ENCODE results near the gene PIWIL4. TPM values are rescaled to one million over a fixed set of nuclear protein-coding genes. Genes with fewer than 3 reads are reported as not detected.

Gene PIWIL4
- total and polyA plus RNA-seq, 4 donors, result 3.4 to 7.8 (median 4.4) TPM

DNA sequence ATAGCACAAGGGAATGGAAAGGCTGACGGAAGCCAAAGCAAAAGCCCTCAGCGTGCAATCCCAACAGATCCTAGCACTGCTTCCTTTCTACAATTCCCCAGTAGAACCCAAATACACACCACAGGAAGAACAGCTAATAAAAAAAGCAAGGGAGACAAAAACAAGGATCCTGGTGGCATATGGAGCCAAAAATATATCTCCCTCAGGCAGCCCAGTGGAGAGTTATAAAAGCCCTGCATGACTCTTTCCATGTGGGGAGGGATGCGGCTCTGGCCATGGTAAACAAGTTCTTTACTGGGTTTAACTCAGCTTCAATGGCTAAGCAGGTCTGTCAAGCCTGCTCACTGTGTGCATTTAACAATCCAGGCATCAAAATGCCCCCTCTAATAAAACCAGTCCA lies 88.1 kb downstream of the PIWIL4 start:
- no peak for DNase-seq (ENCODE audit: low read depth in 4 of 6, low spot score in 6 of 6)
- no peaks in the 10 kb centered on the region for H3K9me3 ChIP-seq (ENCODE audit: control insufficient read depth, insufficient read depth, low read length)
- no peaks in the 10 kb centered on the region for H3K36me3 ChIP-seq (ENCODE audit: control insufficient read depth, insufficient read depth, low read length)
- H3K4me3 ChIP-seq (ENCODE audit: low read depth, low read length), result no peak overlapping the region
- no peaks in the 10 kb centered on the region for H3K27me3 ChIP-seq (ENCODE audit: control insufficient read depth, insufficient read depth, low read length)
- no peaks in the 10 kb centered on the region for H3K4me1 ChIP-seq (ENCODE audit: control insufficient read depth, insufficient read depth, low read length)
- 66% methylated on average over 2 of the region's 3 CpGs for WGBS (ENCODE audit: insufficient coverage)
- no peak overlapping the region for H3K27ac ChIP-seq (ENCODE audit: low read depth, low read length)

DNA sequence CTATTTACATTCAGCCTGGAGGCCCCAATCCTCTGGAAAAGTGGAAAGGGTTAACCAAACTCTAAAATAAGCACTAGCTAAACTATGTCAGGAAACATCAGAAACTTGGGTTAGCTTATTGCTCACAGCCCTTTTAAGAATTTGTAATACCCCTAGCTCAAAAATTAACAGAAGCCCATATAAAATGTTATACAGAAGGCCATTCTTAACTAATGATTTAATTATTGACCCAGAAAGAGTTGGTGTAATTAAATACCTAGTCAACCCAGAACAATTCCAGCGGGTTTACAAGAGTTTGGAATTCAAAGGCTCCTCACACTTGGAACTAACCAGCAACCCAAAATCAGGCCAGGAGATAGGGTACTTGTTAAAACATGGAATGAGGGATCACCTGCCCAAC lies 88.8 kb downstream of the PIWIL4 start:
- H3K4me1 ChIP-seq (ENCODE audit: control insufficient read depth, insufficient read depth, low read length), result no peaks in the 10 kb centered on the region
- no peak overlapping the region for H3K4me3 ChIP-seq (ENCODE audit: low read depth, low read length)
- H3K9me3 ChIP-seq (ENCODE audit: control insufficient read depth, insufficient read depth, low read length), result no peaks in the 10 kb centered on the region
- DNase-seq (ENCODE audit: low read depth in 4 of 6, low spot score in 6 of 6), result no peak
- H3K36me3 ChIP-seq (ENCODE audit: control insufficient read depth, insufficient read depth, low read length), result no peaks in the 10 kb centered on the region
- H3K27ac ChIP-seq (ENCODE audit: low read depth, low read length), result no peak overlapping the region
- H3K27me3 ChIP-seq (ENCODE audit: control insufficient read depth, insufficient read depth, low read length), result no peaks in the 10 kb centered on the region
- no CpG with 5 or more reads among the region's 1 CpG for WGBS (ENCODE audit: insufficient coverage)

DNA sequence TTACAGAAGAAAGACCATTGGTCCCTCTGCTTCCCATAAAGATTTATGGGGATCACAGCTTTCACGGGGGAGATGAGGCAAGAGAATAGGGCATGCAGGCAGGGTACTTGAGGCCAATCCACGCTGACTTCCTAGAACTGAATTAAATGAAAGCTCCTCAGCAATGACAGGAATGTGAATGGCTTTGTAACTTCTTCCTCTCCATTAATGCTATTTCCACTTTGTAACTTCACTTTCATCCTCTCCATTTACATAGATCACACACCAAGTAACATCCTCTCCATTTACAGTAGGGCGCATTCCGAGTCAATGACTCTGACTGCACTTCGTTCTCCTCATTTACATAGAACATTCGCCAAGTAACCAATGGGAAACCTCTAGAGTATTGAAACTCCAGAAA lies 89.8 kb downstream of the PIWIL4 start:
- Histone ChIP-seq H3K27ac (ENCODE audit: low read depth, low read length) (no peak overlapping the region), H3K36me3 (ENCODE audit: control insufficient read depth, insufficient read depth, low read length) (no peaks in the 10 kb centered on the region), H3K4me1 (ENCODE audit: control insufficient read depth, insufficient read depth, low read length) (no peaks in the 10 kb centered on the region), H3K9me3 (ENCODE audit: control insufficient read depth, insufficient read depth, low read length) (no peaks in the 10 kb centered on the region), H3K27me3 (ENCODE audit: control insufficient read depth, insufficient read depth, low read length) (no peaks in the 10 kb centered on the region), H3K4me3 (ENCODE audit: low read depth, low read length) (no peak overlapping the region)
- 84% methylated on average over 5 of the region's 6 CpGs for WGBS (ENCODE audit: insufficient coverage)
- DNase-seq (ENCODE audit: low read depth in 4 of 6, low spot score in 6 of 6), result no peak

DNA sequence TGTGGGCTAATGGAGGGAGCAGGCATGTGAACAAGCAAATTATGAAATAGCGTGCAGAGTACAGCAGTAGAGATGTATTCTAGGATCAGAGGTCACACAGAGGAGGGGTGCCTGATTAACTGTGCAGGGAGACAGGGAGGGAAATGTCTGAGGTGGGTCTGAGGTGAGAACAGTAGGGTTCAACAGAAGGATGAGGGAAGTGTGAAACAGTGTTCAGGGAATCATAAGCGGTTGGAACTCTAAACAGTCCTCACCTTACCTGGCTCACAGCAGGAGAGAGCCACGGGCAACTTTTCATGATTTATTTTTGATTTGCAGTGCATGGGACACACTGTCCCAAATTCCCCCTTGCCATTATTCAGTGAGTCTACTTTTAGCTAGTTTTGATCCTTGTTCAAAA lies 90.5 kb downstream of the PIWIL4 start:
- no peaks in the 10 kb centered on the region for H3K36me3 ChIP-seq (ENCODE audit: control insufficient read depth, insufficient read depth, low read length)
- no peaks in the 10 kb centered on the region for H3K9me3 ChIP-seq (ENCODE audit: control insufficient read depth, insufficient read depth, low read length)
- 93% methylated on average over 1 of the region's 3 CpGs for WGBS (ENCODE audit: insufficient coverage)
- no peaks in the 10 kb centered on the region for H3K27me3 ChIP-seq (ENCODE audit: control insufficient read depth, insufficient read depth, low read length)
- H3K4me3 ChIP-seq (ENCODE audit: low read depth, low read length), result no peak overlapping the region
- DNase-seq (ENCODE audit: low read depth in 4 of 6, low spot score in 6 of 6), result no peak
- H3K4me1 ChIP-seq (ENCODE audit: control insufficient read depth, insufficient read depth, low read length), result no peaks in the 10 kb centered on the region
- no peak overlapping the region for H3K27ac ChIP-seq (ENCODE audit: low read depth, low read length)

DNA sequence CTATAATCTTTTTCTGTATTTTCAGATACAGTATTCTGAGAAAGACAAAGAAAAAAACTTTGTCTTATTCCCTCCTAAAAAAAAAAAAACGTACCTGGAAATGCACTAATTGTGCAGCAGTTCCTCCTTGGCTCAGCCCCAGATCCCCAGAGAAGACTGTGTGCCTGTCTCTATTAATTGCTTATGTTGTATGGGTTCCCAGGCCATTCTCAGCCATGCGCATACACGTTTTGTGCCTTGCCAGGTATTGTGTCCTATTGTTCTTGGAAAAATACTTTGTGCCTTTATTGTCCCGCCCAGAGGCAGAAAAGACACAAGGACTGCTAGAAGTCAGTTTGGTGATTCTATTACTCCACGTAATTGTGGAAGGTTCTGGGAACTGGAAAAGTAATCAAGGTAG lies 91.2 kb downstream of the PIWIL4 start:
- WGBS (ENCODE audit: insufficient coverage), result 72% methylated on average over 2 of the region's 5 CpGs
- H3K27ac ChIP-seq (ENCODE audit: low read depth, low read length), result no peak overlapping the region
- H3K36me3 ChIP-seq (ENCODE audit: control insufficient read depth, insufficient read depth, low read length), result no peaks in the 10 kb centered on the region
- no peak overlapping the region for H3K4me3 ChIP-seq (ENCODE audit: low read depth, low read length)
- H3K27me3 ChIP-seq (ENCODE audit: control insufficient read depth, insufficient read depth, low read length), result no peaks in the 10 kb centered on the region
- H3K4me1 ChIP-seq (ENCODE audit: control insufficient read depth, insufficient read depth, low read length), result no peaks in the 10 kb centered on the region
- DNase-seq (ENCODE audit: low read depth in 4 of 6, low spot score in 6 of 6), result no peak
- H3K9me3 ChIP-seq (ENCODE audit: control insufficient read depth, insufficient read depth, low read length), result no peaks in the 10 kb centered on the region

DNA sequence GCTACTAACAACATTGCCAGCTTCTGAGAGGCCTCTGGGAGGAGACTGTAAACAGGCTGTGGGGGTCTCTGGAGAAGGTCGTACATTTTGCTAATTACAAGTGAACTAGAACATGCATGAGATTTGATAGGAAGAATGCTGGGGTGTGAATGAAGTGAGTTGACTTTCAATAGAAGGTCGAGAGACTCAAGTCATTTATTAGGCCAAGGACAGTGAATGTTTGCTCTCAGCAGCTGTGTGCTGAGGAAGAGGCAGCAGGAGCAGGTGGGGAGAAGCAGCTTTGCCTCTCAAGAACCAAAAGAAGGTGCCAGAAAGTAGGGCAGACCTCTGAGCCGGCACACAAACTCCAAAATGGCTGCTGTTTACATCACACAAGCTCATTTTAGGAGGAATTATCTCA lies 91.7 kb downstream of the PIWIL4 start:
- H3K27me3 ChIP-seq (ENCODE audit: control insufficient read depth, insufficient read depth, low read length), result no peaks in the 10 kb centered on the region
- H3K4me3 ChIP-seq (ENCODE audit: low read depth, low read length), result no peak overlapping the region
- H3K27ac ChIP-seq (ENCODE audit: low read depth, low read length), result no peak overlapping the region
- no peaks in the 10 kb centered on the region for H3K4me1 ChIP-seq (ENCODE audit: control insufficient read depth, insufficient read depth, low read length)
- no peaks in the 10 kb centered on the region for H3K9me3 ChIP-seq (ENCODE audit: control insufficient read depth, insufficient read depth, low read length)
- 57% methylated on average over 2 of the region's 3 CpGs for WGBS (ENCODE audit: insufficient coverage)
- DNase-seq (ENCODE audit: low read depth in 4 of 6, low spot score in 6 of 6), result no peak
- no peaks in the 10 kb centered on the region for H3K36me3 ChIP-seq (ENCODE audit: control insufficient read depth, insufficient read depth, low read length)

DNA sequence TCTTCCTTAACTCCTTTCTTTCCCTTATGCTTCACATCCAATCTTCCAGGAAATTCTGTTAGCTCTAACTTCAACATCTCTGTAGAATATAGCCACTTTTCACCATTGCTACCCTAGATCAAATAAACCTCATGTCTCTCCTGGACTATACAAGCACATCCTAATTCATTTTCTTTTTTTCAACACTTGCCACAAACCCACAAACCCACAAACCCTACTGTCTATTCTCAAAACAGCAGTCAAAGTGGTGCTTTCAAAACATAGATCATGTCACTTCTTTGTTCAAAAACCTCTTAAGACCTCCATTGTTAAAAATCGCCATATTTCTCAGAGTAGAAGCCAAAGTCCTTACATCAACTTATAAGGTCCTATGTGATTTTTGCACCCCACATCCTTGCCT lies 94.3 kb downstream of the PIWIL4 start:
- no peaks in the 10 kb centered on the region for H3K27me3 ChIP-seq (ENCODE audit: control insufficient read depth, insufficient read depth, low read length)
- 83% methylated on average over 1 of the region's 1 CpG for WGBS (ENCODE audit: insufficient coverage)
- H3K36me3 ChIP-seq (ENCODE audit: control insufficient read depth, insufficient read depth, low read length), result no peaks in the 10 kb centered on the region
- H3K27ac ChIP-seq (ENCODE audit: low read depth, low read length), result no peak overlapping the region
- DNase-seq (ENCODE audit: low read depth in 4 of 6, low spot score in 6 of 6), result no peak
- H3K4me3 ChIP-seq (ENCODE audit: low read depth, low read length), result no peak overlapping the region
- H3K4me1 ChIP-seq (ENCODE audit: control insufficient read depth, insufficient read depth, low read length), result no peaks in the 10 kb centered on the region
- no peaks in the 10 kb centered on the region for H3K9me3 ChIP-seq (ENCODE audit: control insufficient read depth, insufficient read depth, low read length)

DNA sequence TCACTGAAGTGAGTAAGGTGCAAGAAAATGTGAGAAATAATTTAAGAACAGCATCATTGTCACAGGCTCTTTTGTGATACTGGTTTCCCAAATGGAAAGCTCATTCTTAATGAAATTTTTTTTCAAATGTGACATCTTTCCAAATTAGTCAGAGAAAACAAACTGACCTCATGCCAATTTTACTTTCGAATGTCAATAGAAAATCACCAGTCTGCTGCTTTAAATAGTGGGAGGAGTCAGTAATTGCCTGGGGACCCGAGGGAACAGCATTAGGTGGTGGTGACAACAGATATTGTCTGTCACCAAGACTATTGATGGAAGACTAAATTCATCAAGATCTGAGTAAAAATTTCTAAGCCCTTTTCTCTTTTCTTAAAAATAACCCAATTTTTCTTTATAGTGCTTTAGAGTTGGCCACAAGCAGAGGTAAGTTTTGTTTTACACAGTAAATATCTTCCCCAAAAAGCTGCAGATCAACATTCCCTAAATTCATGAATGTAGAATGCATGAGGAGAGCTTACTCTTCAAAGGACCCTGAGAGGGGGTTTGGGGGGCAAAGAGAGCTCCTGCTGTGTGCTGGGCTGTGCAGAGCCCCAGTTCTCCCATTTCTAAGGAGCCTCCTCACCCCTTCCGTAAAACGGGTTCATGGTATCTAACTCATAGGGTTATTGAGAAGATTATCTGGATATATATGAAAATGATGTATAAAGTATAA lies 95.1 kb downstream of the PIWIL4 start:
- H3K27me3 ChIP-seq (ENCODE audit: control insufficient read depth, insufficient read depth, low read length), result no peaks in the 10 kb centered on the region
- no peaks in the 10 kb centered on the region for H3K9me3 ChIP-seq (ENCODE audit: control insufficient read depth, insufficient read depth, low read length)
- no CpG with 5 or more reads among the region's 4 CpGs for WGBS (ENCODE audit: insufficient coverage)
- DNase-seq (ENCODE audit: low read depth in 4 of 6, low spot score in 6 of 6), result no peak
- H3K4me1 ChIP-seq (ENCODE audit: control insufficient read depth, insufficient read depth, low read length), result no peaks in the 10 kb centered on the region
- no peak overlapping the region for H3K4me3 ChIP-seq (ENCODE audit: low read depth, low read length)
- H3K36me3 ChIP-seq (ENCODE audit: control insufficient read depth, insufficient read depth, low read length), result no peaks in the 10 kb centered on the region
- H3K27ac ChIP-seq (ENCODE audit: low read depth, low read length), result no peak overlapping the region

DNA sequence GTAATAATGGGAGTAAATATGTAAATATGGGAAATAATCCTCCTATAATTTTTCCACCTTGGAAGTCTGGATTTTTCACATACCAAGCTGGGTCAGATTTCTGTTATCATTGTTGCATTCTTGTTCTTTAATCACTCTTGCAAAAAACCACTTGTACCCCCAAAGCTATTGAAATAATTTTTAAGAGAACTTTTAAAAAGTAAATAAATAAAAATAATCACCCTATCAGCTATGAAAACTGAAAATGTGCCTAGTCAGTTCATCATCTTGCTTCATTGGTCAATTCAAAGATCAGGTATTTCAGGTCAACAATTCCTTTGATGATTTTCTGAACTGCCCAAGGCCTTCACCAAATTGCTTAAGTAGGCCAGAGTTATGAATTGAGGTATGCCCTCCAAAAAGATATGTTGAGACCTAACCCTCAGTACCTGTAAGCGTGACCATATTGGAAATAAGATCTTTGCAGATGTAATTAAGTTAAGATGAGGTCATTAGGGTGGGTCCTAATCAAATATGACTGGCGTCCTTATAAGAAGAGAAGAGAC lies 95.8 kb downstream of the PIWIL4 start:
- no peaks in the 10 kb centered on the region for H3K36me3 ChIP-seq (ENCODE audit: control insufficient read depth, insufficient read depth, low read length)
- no peak overlapping the region for H3K4me3 ChIP-seq (ENCODE audit: low read depth, low read length)
- WGBS (ENCODE audit: insufficient coverage), result 89% methylated on average over 2 of the region's 2 CpGs
- DNase-seq (ENCODE audit: low read depth in 4 of 6, low spot score in 6 of 6), result no peak
- H3K27ac ChIP-seq (ENCODE audit: low read depth, low read length), result no peak overlapping the region
- H3K4me1 ChIP-seq (ENCODE audit: control insufficient read depth, insufficient read depth, low read length), result no peaks in the 10 kb centered on the region
- H3K9me3 ChIP-seq (ENCODE audit: control insufficient read depth, insufficient read depth, low read length), result no peaks in the 10 kb centered on the region
- H3K27me3 ChIP-seq (ENCODE audit: control insufficient read depth, insufficient read depth, low read length), result no peaks in the 10 kb centered on the region

DNA sequence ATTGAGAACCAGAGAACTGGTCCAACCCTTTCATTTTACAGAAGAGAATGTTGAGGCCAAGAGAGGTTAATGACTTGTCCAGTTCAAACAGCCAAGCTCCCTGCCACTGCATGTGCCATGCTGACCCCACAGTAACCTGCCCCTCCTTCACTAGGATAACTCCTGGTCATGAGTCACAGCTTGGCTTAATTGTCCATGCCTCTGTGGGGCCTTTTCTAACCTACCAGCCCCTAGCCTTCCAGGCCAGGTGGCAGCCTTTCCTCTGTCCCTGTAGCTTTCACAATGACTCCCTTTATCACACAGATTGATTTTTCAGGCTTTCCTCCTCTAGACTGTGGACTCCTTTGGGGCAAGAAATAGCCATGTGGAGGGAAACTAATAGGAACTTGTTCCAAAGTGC lies 97.2 kb downstream of the PIWIL4 start:
- no peaks in the 10 kb centered on the region for H3K4me1 ChIP-seq (ENCODE audit: control insufficient read depth, insufficient read depth, low read length)
- no peak for DNase-seq (ENCODE audit: low read depth in 4 of 6, low spot score in 6 of 6)
- H3K36me3 ChIP-seq (ENCODE audit: control insufficient read depth, insufficient read depth, low read length), result no peaks in the 10 kb centered on the region

More for the DNA sequence above, 97.2 kb downstream of the PIWIL4 start:
- Histone ChIP-seq H3K27ac (ENCODE audit: low read depth, low read length) (no peak overlapping the region), H3K27me3 (ENCODE audit: control insufficient read depth, insufficient read depth, low read length) (no peaks in the 10 kb centered on the region), H3K9me3 (ENCODE audit: control insufficient read depth, insufficient read depth, low read length) (no peaks in the 10 kb centered on the region), H3K4me3 (ENCODE audit: low read depth, low read length) (no peak overlapping the region)
